ENCODE data around the gene SUGP2.

GRCh38 chr19:18991006-18991405, 42.3 kb downstream of the SUGP2 start:
- TF ChIP-seq CTCF (optimal IDR thresholded peaks at IDR 0.05 in 1 of 3, IDR thresholded peaks at IDR 0.05 in 1 of 3, conservative IDR thresholded peaks at IDR 0.05 in 1 of 3; ENCODE audit: extremely low read depth in 1 of 3, insufficient read depth in 2 of 3, low read length in 3 of 3) (no peak), EZH2 (IDR thresholded peaks at IDR 0.05; ENCODE audit: low read length) (no peak)

Measured in keratinocyte (primary cell).